ENCODE measurements around the gene TXNDC16. TPM values are rescaled to one million over a fixed set of nuclear protein-coding genes. Genes with fewer than 3 reads are reported as not detected.

The TXNDC16 gene
- total RNA-seq, 4 donors from 2014 or later: 7.7 to 14.2 (median 8.0) TPM

- no peak for DNase-seq (ENCODE audit: low spot score in 2 of 2)
- Histone ChIP-seq H3K27me3 (no peaks in the 10 kb centered on the region), H3K4me3 (no peak overlapping the region), H3K9me3 (no peaks in the 10 kb centered on the region), H3K36me3 (no peaks in the 10 kb centered on the region), H3K27ac (no peak overlapping the region), H3K4me1 (no peaks in the 10 kb centered on the region)
- WGBS: 86% methylated on average over 3 of the region's 3 CpGs
- TF ChIP-seq EP300 (IDR thresholded peaks at IDR 0.05) (no peak), POLR2AphosphoS5 (IDR thresholded peaks at IDR 0.05) (no peak)
- TF ChIP-seq, protein P1, sequence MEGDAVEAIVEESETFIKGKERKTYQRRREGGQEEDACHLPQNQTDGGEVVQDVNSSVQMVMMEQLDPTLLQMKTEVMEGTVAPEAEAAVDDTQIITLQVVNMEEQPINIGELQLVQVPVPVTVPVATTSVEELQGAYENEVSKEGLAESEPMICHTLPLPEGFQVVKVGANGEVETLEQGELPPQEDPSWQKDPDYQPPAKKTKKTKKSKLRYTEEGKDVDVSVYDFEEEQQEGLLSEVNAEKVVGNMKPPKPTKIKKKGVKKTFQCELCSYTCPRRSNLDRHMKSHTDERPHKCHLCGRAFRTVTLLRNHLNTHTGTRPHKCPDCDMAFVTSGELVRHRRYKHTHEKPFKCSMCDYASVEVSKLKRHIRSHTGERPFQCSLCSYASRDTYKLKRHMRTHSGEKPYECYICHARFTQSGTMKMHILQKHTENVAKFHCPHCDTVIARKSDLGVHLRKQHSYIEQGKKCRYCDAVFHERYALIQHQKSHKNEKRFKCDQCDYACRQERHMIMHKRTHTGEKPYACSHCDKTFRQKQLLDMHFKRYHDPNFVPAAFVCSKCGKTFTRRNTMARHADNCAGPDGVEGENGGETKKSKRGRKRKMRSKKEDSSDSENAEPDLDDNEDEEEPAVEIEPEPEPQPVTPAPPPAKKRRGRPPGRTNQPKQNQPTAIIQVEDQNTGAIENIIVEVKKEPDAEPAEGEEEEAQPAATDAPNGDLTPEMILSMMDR (IDR thresholded peaks at IDR 0.05): no peak
These were observed 151.5 kb downstream of the TXNDC16 start for GRCh38 chr14:52400846-52401245.

DNA sequence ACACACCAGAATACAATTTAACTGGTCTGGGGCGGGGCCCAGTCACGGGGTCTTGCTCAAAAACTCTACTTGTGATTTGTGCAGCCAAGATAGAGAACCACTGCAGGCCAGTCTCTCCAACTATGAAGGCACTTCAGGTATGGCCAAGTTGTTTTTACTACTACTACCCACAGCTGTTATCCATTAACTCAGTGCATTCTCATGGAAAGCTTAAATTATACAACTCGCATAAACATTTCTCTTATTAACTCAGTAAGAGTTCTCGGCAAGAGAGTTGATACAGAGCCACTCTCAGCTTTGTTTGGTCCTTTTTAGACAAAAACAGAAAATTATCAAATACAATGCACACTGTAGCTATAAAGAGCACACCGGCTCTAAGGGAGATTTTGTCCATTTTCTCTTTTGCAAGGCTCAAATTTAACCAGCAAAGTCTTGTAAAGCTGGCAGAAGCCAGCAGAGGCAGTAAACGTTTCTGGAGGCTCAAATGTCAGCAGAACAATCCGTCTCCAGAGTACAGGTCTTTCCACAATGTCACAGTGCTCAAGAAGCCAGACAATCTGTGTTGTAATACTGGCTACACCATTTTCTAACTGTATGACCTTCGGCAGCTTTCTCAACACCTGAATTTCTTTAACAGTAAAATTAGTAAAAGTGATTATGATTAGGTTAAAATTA, 152.2 kb downstream of the TXNDC16 start:
- no peaks in the 10 kb centered on the region for H3K9me3 ChIP-seq
- H3K4me3 ChIP-seq: no peak overlapping the region
- TF ChIP-seq EP300 (IDR thresholded peaks at IDR 0.05): no peak
- no peak for TF ChIP-seq POLR2A (IDR thresholded peaks at IDR 0.05)
- TF ChIP-seq POLR2AphosphoS5 (IDR thresholded peaks at IDR 0.05): no peak
- TF ChIP-seq, protein P1 (IDR thresholded peaks at IDR 0.05): no peak
- no peak for DNase-seq (ENCODE audit: low spot score in 2 of 2)
- no peaks in the 10 kb centered on the region for H3K4me1 ChIP-seq
- no peaks in the 10 kb centered on the region for H3K27me3 ChIP-seq
- H3K27ac ChIP-seq: no peak overlapping the region
- 53% methylated on average over 8 of the region's 8 CpGs for WGBS
- H3K36me3 ChIP-seq: no peaks in the 10 kb centered on the region

- Histone ChIP-seq H3K4me3 (no peak overlapping the region), H3K27me3 (no peaks in the 10 kb centered on the region), H3K36me3 (no peaks in the 10 kb centered on the region), H3K9me3 (no peaks in the 10 kb centered on the region), H3K4me1 (no peaks in the 10 kb centered on the region), H3K27ac (no peak overlapping the region)
- whole genome bisulfite sequencing: 85% methylated on average over 5 of the region's 5 CpGs
- no peak for DNase-seq (ENCODE audit: low spot score in 2 of 2)
- TF ChIP-seq POLR2AphosphoS5 (IDR thresholded peaks at IDR 0.05) (no peak), EP300 (IDR thresholded peaks at IDR 0.05) (no peak), POLR2A (IDR thresholded peaks at IDR 0.05) (no peak)
- TF ChIP-seq, protein P1 (IDR thresholded peaks at IDR 0.05): no peak
These were observed 153.2 kb downstream of the TXNDC16 start for GRCh38 chr14:52399104-52399503.

DNA sequence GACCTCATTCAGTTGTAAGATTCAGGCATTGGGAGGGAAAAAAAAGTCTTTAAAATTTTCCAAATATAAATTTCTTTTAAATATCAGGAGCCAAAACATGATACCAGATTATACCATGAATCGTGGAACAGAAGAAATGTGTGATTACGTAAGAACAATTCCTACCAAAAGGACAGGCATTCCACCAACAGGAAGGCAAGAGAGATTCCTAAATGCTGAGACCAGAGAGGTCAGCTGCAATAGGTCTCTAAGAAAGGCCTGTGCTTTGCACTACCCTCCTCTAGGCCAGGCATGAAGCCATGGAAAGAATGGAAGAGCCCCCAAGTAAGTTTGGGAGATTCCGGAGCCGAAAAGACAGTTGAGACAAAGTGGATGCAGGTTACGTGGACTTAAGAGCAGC, 154.5 kb downstream of the TXNDC16 start:
- H3K9me3 ChIP-seq: no peaks in the 10 kb centered on the region
- no peak overlapping the region for H3K4me3 ChIP-seq
- H3K27ac ChIP-seq: no peak overlapping the region
- no peaks in the 10 kb centered on the region for H3K4me1 ChIP-seq
- H3K27me3 ChIP-seq: no peaks in the 10 kb centered on the region
- 93% methylated on average over 5 of the region's 5 CpGs for WGBS
- no peak for DNase-seq (ENCODE audit: low spot score in 2 of 2)
- TF ChIP-seq POLR2A (IDR thresholded peaks at IDR 0.05) (no peak), EP300 (IDR thresholded peaks at IDR 0.05) (no peak), POLR2AphosphoS5 (IDR thresholded peaks at IDR 0.05) (no peak)
- TF ChIP-seq, protein P1 (IDR thresholded peaks at IDR 0.05): no peak
- H3K36me3 ChIP-seq: no peaks in the 10 kb centered on the region

GRCh38 chr14:52395728-52396127, 156.6 kb downstream of the TXNDC16 start:
- H3K4me1 ChIP-seq: no peaks in the 10 kb centered on the region
- no peak for DNase-seq (ENCODE audit: low spot score in 2 of 2)
- TF ChIP-seq EP300 (IDR thresholded peaks at IDR 0.05) (no peak), POLR2A (IDR thresholded peaks at IDR 0.05) (no peak), POLR2AphosphoS5 (IDR thresholded peaks at IDR 0.05) (no peak)
- TF ChIP-seq, protein P1 (IDR thresholded peaks at IDR 0.05): no peak
- no peaks in the 10 kb centered on the region for H3K9me3 ChIP-seq
- H3K36me3 ChIP-seq: no peaks in the 10 kb centered on the region
- no peak overlapping the region for H3K4me3 ChIP-seq
- no peaks in the 10 kb centered on the region for H3K27me3 ChIP-seq
- no peak overlapping the region for H3K27ac ChIP-seq
- WGBS: 76% methylated on average over 3 of the region's 3 CpGs
